ENCODE measurements around the gene CAST.

CAST gene

GRCh38 chr5:96648593-96648992 lies 13.6 kb upstream of the CAST start:
- POLR2A ChIA-PET, result interaction anchor here (1.1 kb wide), 1 partner anchor 139 kb away, joined by 3 read pairs; no protein-coding TSS in a partner anchor

GRCh38 chr5:96649251-96649662 lies 12.9 kb upstream of the CAST start:
- TF ChIP-seq, protein P1, sequence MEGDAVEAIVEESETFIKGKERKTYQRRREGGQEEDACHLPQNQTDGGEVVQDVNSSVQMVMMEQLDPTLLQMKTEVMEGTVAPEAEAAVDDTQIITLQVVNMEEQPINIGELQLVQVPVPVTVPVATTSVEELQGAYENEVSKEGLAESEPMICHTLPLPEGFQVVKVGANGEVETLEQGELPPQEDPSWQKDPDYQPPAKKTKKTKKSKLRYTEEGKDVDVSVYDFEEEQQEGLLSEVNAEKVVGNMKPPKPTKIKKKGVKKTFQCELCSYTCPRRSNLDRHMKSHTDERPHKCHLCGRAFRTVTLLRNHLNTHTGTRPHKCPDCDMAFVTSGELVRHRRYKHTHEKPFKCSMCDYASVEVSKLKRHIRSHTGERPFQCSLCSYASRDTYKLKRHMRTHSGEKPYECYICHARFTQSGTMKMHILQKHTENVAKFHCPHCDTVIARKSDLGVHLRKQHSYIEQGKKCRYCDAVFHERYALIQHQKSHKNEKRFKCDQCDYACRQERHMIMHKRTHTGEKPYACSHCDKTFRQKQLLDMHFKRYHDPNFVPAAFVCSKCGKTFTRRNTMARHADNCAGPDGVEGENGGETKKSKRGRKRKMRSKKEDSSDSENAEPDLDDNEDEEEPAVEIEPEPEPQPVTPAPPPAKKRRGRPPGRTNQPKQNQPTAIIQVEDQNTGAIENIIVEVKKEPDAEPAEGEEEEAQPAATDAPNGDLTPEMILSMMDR (IDR thresholded peaks at IDR 0.05; ENCODE audit: insufficient read depth, low read length, missing control alignments), result no peak
- CTCF ChIA-PET, result interaction anchor here (1.1 to 1.3 kb wide), 2 partner anchors 35 to 38 kb away, joined by 3 to 4 read pairs; no protein-coding TSS in a partner anchor
- POLR2A ChIA-PET, result no interaction called here
- no peak for DNase-seq (ENCODE audit: low read depth, low spot score)
- H3K4me3 ChIP-seq (ENCODE audit: low read depth, low read length), result no peak overlapping the region

More at GRCh38 chr5:96648593-96648992, 13.6 kb upstream of the CAST start:
- H3K4me3 ChIP-seq (ENCODE audit: low read depth, low read length), result no peak overlapping the region
- TF ChIP-seq, protein P1 (IDR thresholded peaks at IDR 0.05; ENCODE audit: insufficient read depth, low read length, missing control alignments), result no peak
- CTCF ChIA-PET, result interaction anchor here (1.3 kb wide), 1 partner anchor 39 kb away, joined by 3 read pairs; no protein-coding TSS in a partner anchor
- DNase-seq (ENCODE audit: low read depth, low spot score), result no peak

DNA sequence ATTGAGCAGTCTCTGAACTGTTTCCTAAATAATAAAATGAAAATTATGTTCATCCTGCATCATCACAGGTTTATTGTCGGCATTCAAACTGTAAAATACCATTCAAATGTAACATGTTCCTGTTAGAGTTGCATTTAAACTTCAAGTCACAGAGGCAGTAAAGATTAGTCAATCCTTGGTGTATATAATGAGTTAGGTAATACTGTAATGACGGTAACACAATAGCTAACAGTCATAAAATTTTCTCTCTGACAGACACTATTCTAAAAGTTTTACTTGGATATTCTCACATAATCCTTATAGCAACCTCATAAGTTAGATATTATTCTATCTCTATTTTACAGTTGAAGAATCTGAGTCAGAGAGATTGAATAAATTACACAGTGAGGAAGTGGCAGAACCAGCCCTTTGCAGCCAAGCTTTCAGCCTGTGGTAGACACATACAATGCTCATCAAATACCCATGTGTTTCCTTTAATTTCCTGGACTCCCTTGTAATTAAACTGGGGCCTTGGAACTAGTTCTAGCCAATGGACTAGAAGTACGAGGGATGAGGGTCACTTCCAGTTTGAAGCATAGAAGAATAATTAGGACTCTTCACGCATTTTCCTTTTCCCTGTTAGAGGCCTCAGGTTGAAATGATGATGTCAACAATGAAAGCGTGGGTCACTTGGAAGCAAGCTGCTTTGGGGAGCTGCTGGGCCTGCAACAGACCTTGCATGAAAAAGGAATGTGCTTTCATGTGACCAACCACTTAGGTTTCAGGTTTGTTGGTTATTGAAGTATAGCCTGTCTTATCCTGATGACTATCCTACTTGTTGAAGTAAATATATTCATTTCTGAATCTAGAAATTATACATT lies 12.3 kb upstream of the CAST start:
- TF ChIP-seq, protein P1 (IDR thresholded peaks at IDR 0.05; ENCODE audit: insufficient read depth, low read length, missing control alignments), result no peak
- no peak overlapping the region for H3K4me3 ChIP-seq (ENCODE audit: low read depth, low read length)
- CTCF ChIA-PET, result interaction anchor here (1.1 to 1.3 kb wide), 2 partner anchors 36 to 37 kb away, joined by 3 to 4 read pairs; no protein-coding TSS in a partner anchor
- POLR2A ChIA-PET, result interaction anchor here (0.7 kb wide), 1 partner anchor 791 kb away, joined by 4 read pairs; no protein-coding TSS in a partner anchor
- no peak for DNase-seq (ENCODE audit: low read depth, low spot score)

DNA sequence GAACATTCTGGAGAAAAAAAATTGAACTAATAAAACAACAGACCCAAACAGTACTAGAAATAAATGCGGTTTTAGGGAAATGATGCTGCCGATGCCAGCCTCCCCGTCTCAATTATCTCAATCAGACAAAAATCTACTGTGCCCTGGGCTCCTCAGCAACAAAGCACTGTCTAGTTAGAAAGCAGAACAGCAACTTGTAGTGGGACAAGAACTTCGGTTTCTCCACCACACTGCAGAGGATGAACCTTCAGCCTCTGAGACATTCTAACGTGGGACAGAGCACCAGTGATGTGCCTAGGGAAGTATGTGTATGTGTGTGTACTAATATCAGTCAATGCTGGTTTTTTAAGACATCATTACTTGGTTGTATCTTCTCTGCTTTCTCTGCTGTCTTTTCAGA lies 11.1 kb upstream of the CAST start:
- no peak overlapping the region for H3K4me3 ChIP-seq (ENCODE audit: low read depth, low read length)
- CTCF ChIA-PET, result interaction anchor here (1.0 to 1.7 kb wide), 3 partner anchors 14 to 19 kb away, joined by 3 to 4 read pairs (median 3); no protein-coding TSS in a partner anchor
- DNase-seq (ENCODE audit: low read depth, low spot score), result no peak
- POLR2A ChIA-PET, result no interaction called here
- TF ChIP-seq, protein P1 (IDR thresholded peaks at IDR 0.05; ENCODE audit: insufficient read depth, low read length, missing control alignments), result no peak

DNA sequence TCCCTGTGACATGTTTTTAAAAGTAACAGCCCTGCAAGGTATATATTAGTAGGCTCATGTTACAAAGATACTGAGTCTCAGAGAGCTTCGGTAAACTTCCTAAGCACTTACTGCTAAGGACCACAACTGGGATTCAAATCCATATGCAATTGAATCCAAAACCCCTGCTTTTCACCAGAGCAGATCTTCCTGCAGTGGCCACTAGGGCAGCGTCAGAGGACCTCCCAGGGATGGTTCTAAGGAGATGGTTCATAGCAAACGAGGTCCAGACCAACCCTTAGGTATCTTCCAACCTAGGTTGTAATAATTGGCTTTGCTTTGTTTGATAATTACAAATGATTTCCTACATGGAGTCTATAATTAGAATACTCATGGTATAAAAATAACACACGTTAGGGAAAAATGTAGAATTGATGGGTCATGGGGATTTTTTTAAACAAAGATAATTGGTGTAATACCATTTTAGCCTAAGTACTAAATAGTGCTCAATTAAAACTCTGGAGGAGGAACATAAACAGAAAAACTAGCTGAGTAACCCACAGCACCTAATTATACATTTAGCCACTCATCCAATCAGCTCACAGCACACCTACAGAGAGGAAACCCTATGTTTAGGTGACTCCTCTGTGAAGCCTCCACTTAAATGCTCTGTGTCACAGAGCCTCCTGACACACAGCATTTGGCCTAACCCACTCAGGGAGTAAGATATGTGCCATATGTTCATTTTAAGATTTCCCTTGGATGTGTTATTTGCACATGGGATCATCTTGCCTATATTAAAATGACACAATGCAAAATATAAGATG lies 10.0 kb upstream of the CAST start:
- POLR2A ChIA-PET, result no interaction called here
- TF ChIP-seq, protein P1 (IDR thresholded peaks at IDR 0.05; ENCODE audit: insufficient read depth, low read length, missing control alignments), result peak; percentile 27
- DNase-seq (ENCODE audit: low read depth, low spot score), result no peak
- no peak overlapping the region for H3K4me3 ChIP-seq (ENCODE audit: low read depth, low read length)
- CTCF ChIA-PET, result interaction anchor here (1.0 to 1.7 kb wide), 5 partner anchors 15 to 23 kb away, joined by 3 to 4 read pairs (median 3); no protein-coding TSS in a partner anchor

Data from AG04449 (cell line).